Activated CD4-positive, alpha-beta memory T cell treated with anti-CD3 and anti-CD28 coated beads, Interleukin-2, amount 10 ng/mL, durations not matched to agents 7 days and 5 days (primary cell): ENCODE data around the gene LIN37. TPM values are rescaled to one million over a fixed set of nuclear protein-coding genes. Genes with fewer than 3 reads are reported as not detected.

ENCODE experiments used
- CTCF ChIA-PET: fragments of 350-600 bp; sonication (Branson Sonifier 250); formaldehyde crosslinking; loops from one replicate; lab custom pipeline; 2021; ENCODE audit warnings: antibody characterized with exemption, inconsistent platforms; lab: Charles Lee
- POLR2A ChIA-PET: fragments of 350-600 bp; sonication (Branson Sonifier 250); formaldehyde crosslinking; loops from one replicate; lab custom pipeline; 2021; ENCODE audit warnings: antibody characterized with exemption; lab: Charles Lee
- DNase-seq: peaks from one replicate; pipeline ENCODE4 v3.0.0-alpha.2; 2020
- H3K27ac Mint-ChIP-seq: one replicate; pipeline ENCODE4 v1.8.0; 2021; ENCODE audit warnings: mild to moderate bottlenecking, mixed read lengths
- H3K27me3 Mint-ChIP-seq: one replicate; pipeline ENCODE4 v1.8.0; 2021; ENCODE audit warnings: mixed read lengths
- H3K36me3 Mint-ChIP-seq: one replicate; pipeline ENCODE4 v1.8.0; 2021; ENCODE audit warnings: low read depth, mixed read lengths
- H3K4me1 Mint-ChIP-seq: one replicate; pipeline ENCODE4 v1.8.0; 2021; ENCODE audit warnings: mixed read lengths
- H3K4me3 Mint-ChIP-seq: one replicate; pipeline ENCODE4 v1.8.0; 2021; ENCODE audit warnings: mild to moderate bottlenecking, mixed read lengths
- H3K9me3 Mint-ChIP-seq: one replicate; pipeline ENCODE4 v1.8.0; 2021; ENCODE audit warnings: mixed read lengths
- total RNA-seq, 2 experiments: library from RNA; stranded (reverse); gene quantifications; one replicate each; pipeline ENCODE4 v1.2.3, GENCODE V29; 2021

The LIN37 gene
- total RNA-seq, 2 experiments from 2014 or later: 13.1 to 16.2 TPM

DNA sequence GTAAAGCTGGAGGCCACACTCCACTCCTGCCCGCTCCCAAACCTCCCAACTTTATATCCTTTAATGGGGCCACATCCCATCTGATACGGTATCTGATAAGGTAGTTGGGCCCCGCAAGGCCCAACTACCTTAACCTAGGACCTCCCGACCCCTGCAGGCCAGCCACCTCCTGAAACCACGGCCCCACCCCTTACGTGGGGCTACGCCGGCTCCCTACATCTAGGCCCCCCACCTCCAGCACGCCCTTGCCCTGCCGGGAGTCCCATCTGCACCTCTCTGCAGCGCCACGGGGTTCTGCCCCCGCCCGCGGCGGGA is 8.3 kb upstream of the LIN37 start:
- Mint-ChIP-seq H3K36me3 (peaks cover 39% of the 10 kb centered on the region), H3K4me3 (peak overlapping the region; percentile 81), H3K27me3 (no peaks in the 10 kb centered on the region), H3K9me3 (no peaks in the 10 kb centered on the region), H3K27ac (no peak overlapping the region), H3K4me1 (peaks cover 48% of the 10 kb centered on the region)
- no peak for DNase-seq
- ChIA-PET CTCF (interaction anchor here (0.8 to 1.3 kb wide), 6 partner anchors 17 to 80 kb away, joined by 3 to 10 read pairs (median 5); partner anchors contain the start of gene HSPB6), POLR2A (interaction anchor here (0.6 to 5.3 kb wide), 13 partner anchors 8 to 578 kb away, joined by 3 to 45 read pairs (median 5); partner anchors contain the start of genes COX6B1 and KMT2B)

GRCh38 chr19:35740423-35741202 is 7.8 kb upstream of the LIN37 start:
- peak overlapping the region; percentile 88 for H3K27ac Mint-ChIP-seq
- H3K9me3 Mint-ChIP-seq: no peaks in the 10 kb centered on the region
- H3K4me1 Mint-ChIP-seq: peaks cover 49% of the 10 kb centered on the region
- H3K36me3 Mint-ChIP-seq: peaks cover 40% of the 10 kb centered on the region
- H3K4me3 Mint-ChIP-seq: peak overlapping the region; percentile 81
- peak; percentile 97 for DNase-seq
- ChIA-PET POLR2A (interaction anchor here (0.6 to 5.3 kb wide), 17 partner anchors 8 to 578 kb away, joined by 3 to 45 read pairs (median 5); partner anchors contain the start of genes APLP1, COX6B1 and KMT2B), CTCF (interaction anchor here (0.8 to 1.3 kb wide), 6 partner anchors 16 to 79 kb away, joined by 3 to 10 read pairs (median 5); partner anchors contain the start of gene HSPB6)
- no peaks in the 10 kb centered on the region for H3K27me3 Mint-ChIP-seq

- Mint-ChIP-seq H3K9me3 (no peaks in the 10 kb centered on the region), H3K4me3 (peak overlapping the region; percentile 81), H3K27me3 (no peaks in the 10 kb centered on the region), H3K36me3 (peaks cover 39% of the 10 kb centered on the region), H3K4me1 (peaks cover 53% of the 10 kb centered on the region), H3K27ac (peak overlapping the region; percentile 88)
- DNase-seq: no peak
- CTCF ChIA-PET: interaction anchor here (1.1 to 1.3 kb wide), 4 partner anchors 21 to 79 kb away, joined by 5 to 10 read pairs (median 6); no protein-coding TSS in a partner anchor
- POLR2A ChIA-PET: interaction anchor here (0.9 to 5.3 kb wide), 12 partner anchors 9 to 190 kb away, joined by 3 to 45 read pairs (median 6); partner anchors contain the start of genes APLP1, COX6B1 and KMT2B
Measured at GRCh38 chr19:35741203-35741515, 7.2 kb upstream of the LIN37 start.

DNA sequence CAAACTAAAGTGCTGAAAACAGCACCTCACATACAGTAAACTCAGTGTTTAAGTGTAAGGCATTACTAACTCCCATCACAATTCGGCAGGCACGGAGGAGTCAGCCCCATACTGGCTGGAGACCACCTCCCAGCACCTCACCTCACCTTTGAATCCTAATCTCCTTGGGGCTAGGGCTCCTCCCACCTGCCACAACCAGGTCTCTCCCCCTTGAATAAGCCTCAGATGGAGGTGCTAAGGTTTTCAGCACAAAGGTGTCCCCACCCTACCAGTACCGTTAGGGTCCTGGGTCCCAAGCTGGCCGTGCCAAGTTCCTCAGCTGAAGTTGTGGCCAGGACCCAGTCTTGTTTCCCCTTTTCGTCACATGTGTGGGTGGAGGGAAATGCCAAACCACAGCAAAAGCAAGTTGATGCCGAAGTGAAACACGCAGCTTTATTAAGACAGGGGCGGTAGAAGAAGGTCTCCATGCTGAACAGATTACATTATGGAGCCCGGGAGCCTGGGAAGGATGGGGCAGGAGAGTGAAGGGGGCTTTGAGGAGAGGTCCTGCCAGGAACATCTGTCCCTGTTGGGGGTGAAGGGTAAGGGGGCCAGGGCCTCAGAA is 6.2 kb upstream of the LIN37 start, which contains the start of gene IGFLR1:
Gene IGFLR1 (minus strand): TSS at position 332 of the 604 bp plus-strand sequence. CDS start 1,272 bp downstream, outside the sequence.
- ChIA-PET POLR2A (interaction anchor here (0.7 to 5.3 kb wide), 10 partner anchors 11 to 138 kb away, joined by 3 to 45 read pairs (median 4); partner anchors contain the start of genes HSPB6, KMT2B and PROSER3), CTCF (interaction anchor here (0.6 to 1.5 kb wide), 2 partner anchors 47 to 189 kb away, joined by 3 to 5 read pairs; no protein-coding TSS in a partner anchor)
- peaks cover 35% of the 10 kb centered on the region for H3K36me3 Mint-ChIP-seq
- peak within 1 kb of the TSS; percentile 88 for H3K27ac Mint-ChIP-seq
- no peaks in the 10 kb centered on the region for H3K9me3 Mint-ChIP-seq
- peak within 1 kb of the TSS; percentile 81 for H3K4me3 Mint-ChIP-seq
- H3K27me3 Mint-ChIP-seq: no peaks in the 10 kb centered on the region
- peaks cover 54% of the 10 kb centered on the region for H3K4me1 Mint-ChIP-seq
- DNase-seq: peak; percentile 76

- Mint-ChIP-seq H3K9me3 (no peaks in the 10 kb centered on the region), H3K27ac (peak overlapping the region; percentile 99), H3K36me3 (peaks cover 23% of the 10 kb centered on the region), H3K27me3 (no peaks in the 10 kb centered on the region), H3K4me3 (peak overlapping the region; percentile 95), H3K4me1 (peaks cover 62% of the 10 kb centered on the region)
- CTCF ChIA-PET: interaction anchor here (0.7 to 2.0 kb wide), 4 partner anchors 9 to 187 kb away, joined by 3 to 10 read pairs (median 4); no protein-coding TSS in a partner anchor
- DNase-seq: no peak
- POLR2A ChIA-PET: interaction anchor here (0.9 to 5.4 kb wide), 12 partner anchors 8 to 96 kb away, joined by 3 to 46 read pairs (median 10); partner anchors contain the start of genes COX6B1, HSPB6 and KMT2B
Measured at GRCh38 chr19:35743640-35744429, 4.5 kb upstream of the LIN37 start.

DNA sequence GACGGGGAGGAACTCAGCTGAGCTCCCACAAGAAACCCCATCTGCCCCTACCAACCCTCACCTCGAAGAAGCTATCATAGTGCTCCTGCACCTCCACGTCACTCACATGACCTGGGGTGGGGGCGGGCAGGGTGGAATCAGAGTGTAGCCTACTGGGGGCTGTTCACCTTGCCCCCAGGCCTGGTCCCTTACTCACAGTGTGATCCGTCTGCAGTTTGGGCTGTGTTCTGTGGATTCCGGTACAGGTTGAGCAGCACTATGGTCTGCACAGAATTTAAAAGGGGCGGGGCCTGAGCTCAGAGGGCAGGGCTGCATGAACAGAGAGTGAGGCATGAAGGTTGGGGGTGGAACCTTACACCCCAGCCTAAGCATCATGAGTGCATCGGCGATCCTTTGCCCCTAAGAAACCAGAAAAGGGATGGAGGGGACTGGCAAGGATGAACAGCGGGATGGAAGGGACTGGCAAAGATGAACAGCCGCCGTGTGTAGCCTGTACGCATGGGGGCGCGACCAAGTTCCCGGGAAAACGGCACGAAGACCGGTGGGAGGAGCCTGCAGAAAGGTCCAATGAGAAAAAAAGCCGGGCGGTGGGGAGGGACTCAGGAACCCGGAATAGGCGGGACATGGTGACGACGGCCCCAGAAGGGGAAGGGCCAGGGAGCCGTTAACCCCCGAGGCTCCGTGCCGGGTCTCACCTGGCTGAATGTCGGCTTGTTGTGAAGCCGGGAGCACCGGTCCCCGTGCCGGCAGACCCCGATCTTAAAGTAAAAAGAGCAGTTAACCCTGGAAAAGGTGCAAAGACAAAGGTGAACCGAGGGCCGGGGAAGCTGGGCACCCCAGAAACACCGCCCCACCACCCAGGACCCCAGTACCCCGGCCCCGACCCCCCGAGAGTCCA is 3.7 kb upstream of the LIN37 start:
- Mint-ChIP-seq H3K4me3 (peak overlapping the region; percentile 95), H3K27me3 (no peaks in the 10 kb centered on the region), H3K9me3 (no peaks in the 10 kb centered on the region), H3K4me1 (peaks cover 60% of the 10 kb centered on the region), H3K27ac (peak overlapping the region; percentile 99), H3K36me3 (peaks cover 21% of the 10 kb centered on the region)
- DNase-seq: peak; percentile 94
- POLR2A ChIA-PET: interaction anchor here (0.9 to 5.4 kb wide), 14 partner anchors 8 to 187 kb away, joined by 3 to 46 read pairs (median 8); partner anchors contain the start of genes COX6B1, HSPB6 and KMT2B
- CTCF ChIA-PET: interaction anchor here (0.5 to 2.0 kb wide), 9 partner anchors 26 to 603 kb away, joined by 3 to 10 read pairs (median 4); partner anchors contain the start of genes COX6B1 and ZBTB32

DNA sequence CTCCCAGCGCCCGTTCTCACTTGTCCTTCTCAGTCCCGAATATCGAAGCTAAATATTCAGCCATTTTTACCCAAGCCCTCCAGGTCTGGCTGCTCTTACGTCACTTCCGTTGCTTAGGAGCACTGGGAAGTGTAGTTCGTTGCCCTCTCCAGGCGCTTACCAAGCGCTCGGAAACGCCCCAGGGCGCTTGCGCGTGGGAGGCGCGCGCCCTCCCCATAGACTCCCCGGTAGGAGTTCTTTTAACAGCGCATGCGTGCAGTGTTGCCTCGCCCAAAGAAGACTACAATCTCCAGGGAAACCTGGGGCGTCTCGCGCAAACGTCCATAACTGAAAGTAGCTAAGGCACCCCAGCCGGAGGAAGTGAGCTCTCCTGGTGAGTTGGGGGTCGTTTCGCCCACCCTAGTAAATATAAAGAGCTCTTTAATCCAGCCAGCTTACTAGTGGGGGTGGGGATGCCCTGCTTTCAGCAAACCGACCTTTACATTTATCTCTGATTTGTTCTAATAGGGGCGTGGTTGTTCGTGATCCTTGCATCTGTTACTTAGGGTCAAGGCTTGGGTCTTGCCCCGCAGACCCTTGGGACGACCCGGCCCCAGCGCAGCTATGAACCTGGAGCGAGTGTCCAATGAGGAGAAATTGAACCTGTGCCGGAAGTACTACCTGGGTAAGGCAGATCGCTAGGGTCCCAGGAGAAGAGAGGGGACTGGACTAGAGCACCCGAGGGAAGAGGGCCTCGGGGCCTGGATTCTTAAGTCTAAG is 2.9 kb upstream of the LIN37 start, which contains the start of the genes PSENEN and U2AF1L4:
Gene PSENEN (plus strand): TSS at position 324 of the 759 bp plus-strand sequence. CDS start 280 bp downstream, at position 604.
Gene U2AF1L4 (minus strand): TSS at position 91 of the 759 bp plus-strand sequence. CDS start 27 bp downstream, at position 64.
- no peaks in the 10 kb centered on the region for H3K27me3 Mint-ChIP-seq
- H3K9me3 Mint-ChIP-seq: no peaks in the 10 kb centered on the region
- H3K4me3 Mint-ChIP-seq: peak within 1 kb of the TSS; percentile 95
- POLR2A ChIA-PET: interaction anchor here (0.6 to 5.4 kb wide), 14 partner anchors 7 to 600 kb away, joined by 3 to 46 read pairs (median 8); partner anchors contain the start of genes COX6B1, HSPB6 and KMT2B
- H3K27ac Mint-ChIP-seq: peak within 1 kb of the TSS; percentile 99
- H3K36me3 Mint-ChIP-seq: peaks cover 21% of the 10 kb centered on the region
- CTCF ChIA-PET: interaction anchor here (0.8 to 2.0 kb wide), 9 partner anchors 27 to 604 kb away, joined by 3 to 10 read pairs (median 4); partner anchors contain the start of gene COX6B1
- peaks cover 66% of the 10 kb centered on the region for H3K4me1 Mint-ChIP-seq
- peak; percentile 98 for DNase-seq

DNA sequence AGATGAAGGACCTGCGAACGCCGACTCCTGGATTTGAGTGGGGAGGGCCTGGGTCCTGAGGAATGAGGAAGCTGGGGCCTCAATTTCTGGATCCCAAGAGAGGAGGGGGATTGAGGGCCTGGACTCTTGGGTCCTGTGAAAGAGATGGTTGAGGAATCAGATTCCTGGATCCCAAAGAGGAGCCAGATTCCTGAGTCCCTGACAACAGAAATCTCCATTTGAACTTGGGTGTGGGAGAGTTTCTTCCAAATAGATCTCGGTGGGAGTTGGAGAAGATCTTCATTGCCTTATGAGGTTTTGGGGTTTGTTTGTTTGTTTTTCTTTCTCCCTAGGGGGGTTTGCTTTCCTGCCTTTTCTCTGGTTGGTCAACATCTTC is 2.3 kb upstream of the LIN37 start:
- Mint-ChIP-seq H3K4me3 (peak overlapping the region; percentile 95), H3K36me3 (peaks cover 21% of the 10 kb centered on the region), H3K27ac (peak overlapping the region; percentile 99), H3K4me1 (peaks cover 64% of the 10 kb centered on the region), H3K9me3 (no peaks in the 10 kb centered on the region), H3K27me3 (no peaks in the 10 kb centered on the region)
- no peak for DNase-seq
- POLR2A ChIA-PET: interaction anchor here (0.6 to 5.4 kb wide), 8 partner anchors 11 to 600 kb away, joined by 3 to 46 read pairs (median 12); partner anchors contain the start of genes HSPB6 and KMT2B
- CTCF ChIA-PET: interaction anchor here (0.8 to 2.0 kb wide), 7 partner anchors 27 to 184 kb away, joined by 3 to 10 read pairs (median 4); partner anchors contain the start of gene COX6B1

GRCh38 chr19:35746531-35746930 is 1.8 kb upstream of the LIN37 start:
- POLR2A ChIA-PET: interaction anchor here (2.2 to 5.4 kb wide), 4 partner anchors 10 to 44 kb away, joined by 11 to 46 read pairs (median 16); partner anchors contain the start of genes HSPB6 and KMT2B
- Mint-ChIP-seq H3K27me3 (no peaks in the 10 kb centered on the region), H3K9me3 (no peaks in the 10 kb centered on the region), H3K27ac (peak overlapping the region; percentile 99), H3K4me1 (peaks cover 64% of the 10 kb centered on the region), H3K36me3 (peaks cover 21% of the 10 kb centered on the region), H3K4me3 (peak overlapping the region; percentile 95)
- CTCF ChIA-PET: interaction anchor here (0.7 to 1.7 kb wide), 3 partner anchors 16 to 54 kb away, joined by 3 to 4 read pairs (median 3); no protein-coding TSS in a partner anchor
- DNase-seq: no peak

DNA sequence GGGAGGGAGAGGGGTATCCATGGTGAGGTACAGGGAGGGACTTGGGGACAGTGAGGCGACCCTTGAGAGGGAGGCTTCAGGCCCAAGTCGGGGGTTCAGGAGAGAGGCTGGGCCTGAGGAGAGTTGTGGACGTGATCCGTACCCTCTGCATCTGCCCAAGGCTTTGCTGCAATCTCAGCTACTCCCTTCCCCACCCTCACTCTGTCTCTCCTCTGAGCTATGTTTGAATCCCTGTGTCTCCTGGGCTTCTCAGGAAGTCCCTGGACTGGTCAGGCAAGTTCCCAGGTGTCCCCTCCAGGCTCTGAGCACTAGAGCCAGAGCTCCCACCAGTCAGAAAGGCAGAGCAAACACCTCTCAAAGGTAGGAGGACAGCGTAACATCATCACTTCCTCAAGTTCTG is 1.8 kb downstream of the LIN37 start:
- Mint-ChIP-seq H3K27ac (no peak overlapping the region), H3K4me3 (peak overlapping the region; percentile 17), H3K4me1 (peaks cover 47% of the 10 kb centered on the region), H3K27me3 (no peaks in the 10 kb centered on the region), H3K36me3 (peaks cover 14% of the 10 kb centered on the region), H3K9me3 (no peaks in the 10 kb centered on the region)
- no peak for DNase-seq
- ChIA-PET POLR2A (no interaction called here), CTCF (no interaction called here)
